ENCODE results near the gene RHBG.

GRCh38 chr1:156365754-156366153 lies 3.3 kb upstream of the RHBG start:
- TF ChIP-seq PATZ1 (CRISPR knock-in tag; IDR thresholded peaks at IDR 0.05; ENCODE audit: borderline replicate concordance), result no peak
- no peak for TF ChIP-seq ARNTL (CRISPR knock-in tag; IDR thresholded peaks at IDR 0.05; ENCODE audit: borderline replicate concordance, low read depth)
- TF ChIP-seq GLIS3 (CRISPR knock-in tag; IDR thresholded peaks at IDR 0.05), result no peak
- no peak for TF ChIP-seq RARB (CRISPR knock-in tag; IDR thresholded peaks at IDR 0.05)
- no peak for TF ChIP-seq CREB5 (CRISPR knock-in tag; IDR thresholded peaks at IDR 0.05; ENCODE audit: low read depth)
- no peak for TF ChIP-seq SNAI2 (CRISPR knock-in tag; IDR thresholded peaks at IDR 0.05)
- no peak for TF ChIP-seq TOX (CRISPR knock-in tag; IDR thresholded peaks at IDR 0.05; ENCODE audit: borderline replicate concordance)
- no peak for TF ChIP-seq ZNF8 (CRISPR knock-in tag; IDR thresholded peaks at IDR 0.05)
- TF ChIP-seq POU6F1 (CRISPR knock-in tag; IDR thresholded peaks at IDR 0.05; ENCODE audit: borderline replicate concordance, low read depth), result no peak
- no peak for TF ChIP-seq ZFP30 (CRISPR knock-in tag; IDR thresholded peaks at IDR 0.05)
- TF ChIP-seq CSDC2 (CRISPR knock-in tag; IDR thresholded peaks at IDR 0.05), result no peak
- TF ChIP-seq ZFP3 (CRISPR knock-in tag; IDR thresholded peaks at IDR 0.05), result no peak

Data from SK-N-SH treated with all-trans-retinoic acid at 6 μM for 48 hours (cell line).